Amniotic stem cell (primary cell): ENCODE measurements around the gene ANKRD11.
"Not testable (repeated sequence)": the region's sequence is repeated elsewhere in the genome, so short reads cannot be mapped to it uniquely, and the experiment has no call there.

ENCODE experiments used
- DNase-seq: peaks from one replicate; lab custom pipeline; 2025; lab: John Stamatoyannopoulos, UW

ANKRD11 gene

DNA sequence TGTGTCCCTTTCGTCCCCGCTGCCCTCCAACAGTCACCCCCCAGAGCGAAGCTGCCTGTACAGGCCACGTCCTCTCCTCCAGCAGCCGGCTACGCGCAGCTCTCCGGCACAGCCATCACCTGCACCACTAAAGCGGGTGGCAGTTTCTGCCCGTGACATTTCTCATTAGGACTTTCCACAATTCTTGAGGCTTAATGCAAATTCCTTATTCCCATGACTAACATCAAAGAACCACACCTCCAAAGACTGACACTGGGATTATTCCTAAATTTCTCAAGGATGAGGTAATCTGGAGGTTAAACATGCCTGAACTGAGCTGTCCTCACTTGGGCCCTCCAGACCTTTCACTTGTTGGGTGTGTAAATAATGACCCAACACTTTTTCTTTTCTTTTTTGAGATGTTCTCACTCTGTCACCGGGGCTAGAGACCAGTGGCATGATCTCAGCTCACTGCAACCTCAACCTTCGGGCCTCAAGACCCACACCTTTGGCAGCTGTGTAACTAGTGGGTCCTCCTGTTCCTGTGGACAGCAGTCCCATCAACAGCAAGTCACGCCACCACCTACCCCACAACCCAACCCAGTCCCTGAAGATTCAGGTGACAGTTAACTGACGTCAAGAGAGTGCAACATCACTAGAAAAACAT lies 11.7 kb downstream of the ANKRD11 start:
- DNase-seq = no peak

DNA sequence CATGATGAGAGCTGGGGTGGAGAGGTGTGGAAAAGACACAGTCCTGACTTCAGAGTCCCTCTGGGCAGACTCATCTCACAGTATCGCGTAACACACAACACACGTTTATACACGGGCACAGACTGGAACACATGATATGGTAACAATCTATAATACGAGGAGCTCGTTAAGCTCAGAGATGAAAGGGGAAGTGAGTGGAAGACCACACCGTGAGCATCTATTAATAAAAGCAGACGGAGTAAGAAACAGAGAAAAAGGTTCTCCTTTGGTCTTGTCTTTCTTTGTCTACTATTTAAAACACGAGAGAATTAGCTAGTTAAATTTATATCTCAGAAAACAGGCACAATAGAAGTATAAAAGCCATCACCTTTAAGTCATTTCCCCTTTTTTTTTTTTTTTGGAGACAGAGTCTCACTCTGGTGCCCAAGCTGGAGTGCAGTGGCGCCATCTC lies 13.5 kb downstream of the ANKRD11 start:
- no peak for DNase-seq

DNA sequence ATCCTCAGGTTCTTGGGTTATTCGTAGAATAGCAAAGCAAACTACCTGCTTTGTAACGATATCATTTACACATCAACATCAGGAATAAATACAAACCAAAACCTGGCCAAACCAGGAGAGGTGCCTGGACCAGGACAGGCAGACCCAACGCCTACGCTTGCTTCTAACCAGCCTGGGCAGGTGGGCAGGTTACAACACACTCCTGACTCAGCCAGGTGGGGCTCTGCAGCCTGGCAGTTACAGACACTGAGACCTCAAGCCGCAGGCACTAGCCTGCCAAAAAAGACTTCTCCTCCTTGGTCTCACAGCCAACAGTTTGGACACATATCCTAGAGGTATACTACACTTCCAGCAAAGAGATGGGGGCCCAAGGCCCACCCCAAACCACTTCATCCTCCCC lies 14.0 kb downstream of the ANKRD11 start:
- DNase-seq = no peak

DNA sequence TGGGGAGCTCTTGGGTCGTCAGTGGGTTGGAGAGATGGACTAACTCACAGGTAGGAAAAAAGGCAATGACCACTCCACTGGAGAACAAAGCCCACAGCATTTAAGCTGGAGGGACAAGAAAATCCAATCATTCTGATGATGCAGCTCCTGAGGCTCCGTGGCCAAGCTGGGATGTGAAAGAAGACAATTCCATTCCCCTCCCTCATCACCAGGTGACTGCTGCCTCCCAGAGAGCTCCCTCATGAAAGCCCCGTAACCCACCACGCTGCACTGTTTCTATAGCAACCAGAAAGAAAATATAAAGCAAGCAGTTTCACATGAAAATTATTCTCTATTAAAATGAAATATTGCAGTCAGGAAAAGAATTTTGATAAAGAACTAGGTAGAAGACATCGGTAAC lies 15.2 kb downstream of the ANKRD11 start:
- DNase-seq = no peak

DNA sequence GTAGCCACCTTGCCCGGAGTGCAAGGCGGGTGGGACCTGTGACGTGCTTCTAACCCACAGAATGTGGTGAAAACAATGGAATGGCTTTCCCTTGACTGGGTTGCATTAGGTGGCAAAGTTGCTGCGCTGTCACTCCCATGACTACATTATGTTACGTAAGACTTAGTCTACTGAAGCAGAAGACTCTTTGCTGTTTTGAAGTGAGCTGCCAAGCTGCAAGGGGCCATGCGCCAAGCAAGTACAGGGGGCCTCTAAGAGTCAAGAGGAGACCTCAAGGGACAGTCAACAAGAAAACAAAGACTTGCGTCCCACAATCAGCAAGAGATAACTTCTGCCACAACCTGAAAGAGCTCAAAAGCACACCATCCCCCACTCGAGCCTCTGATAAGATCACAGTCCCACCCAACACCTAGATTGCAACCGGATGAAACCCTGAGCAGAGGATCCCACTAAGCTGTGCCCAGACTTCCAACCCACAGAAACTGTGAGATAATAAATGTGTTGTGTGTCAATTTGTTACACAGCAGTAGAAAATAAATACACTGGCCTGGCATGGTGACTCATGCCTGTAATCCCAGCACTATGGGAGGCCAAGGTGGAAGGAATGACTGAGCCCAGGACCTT lies 16.5 kb downstream of the ANKRD11 start:
- no peak for DNase-seq

DNA sequence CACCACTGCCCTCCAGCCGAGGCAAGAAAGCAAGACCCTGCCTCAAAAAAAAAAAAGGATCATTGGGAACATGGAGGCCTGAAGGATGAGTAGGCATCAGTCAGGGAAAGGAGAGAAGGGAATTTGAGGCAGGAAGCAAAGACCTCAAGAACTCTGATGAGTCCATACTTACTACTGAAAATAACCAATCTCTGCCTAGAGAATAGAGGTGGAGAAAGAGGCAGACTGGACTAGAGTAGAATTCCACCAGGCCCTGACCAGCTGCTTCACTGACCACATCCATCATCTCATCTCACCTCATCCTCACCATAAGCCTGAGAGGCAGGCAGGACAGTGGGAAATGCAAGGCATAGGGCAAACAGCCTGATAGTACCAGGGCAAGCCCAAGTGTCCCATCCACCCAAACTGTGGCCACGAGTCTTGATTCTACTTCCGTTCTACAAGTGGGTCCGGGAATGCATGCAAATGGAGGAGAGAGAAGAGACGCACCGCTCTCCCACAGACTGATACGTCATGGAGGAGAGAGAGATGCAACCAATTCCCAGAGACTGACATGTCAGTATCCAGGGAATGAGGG lies 17.1 kb downstream of the ANKRD11 start:
- no peak for DNase-seq

DNA sequence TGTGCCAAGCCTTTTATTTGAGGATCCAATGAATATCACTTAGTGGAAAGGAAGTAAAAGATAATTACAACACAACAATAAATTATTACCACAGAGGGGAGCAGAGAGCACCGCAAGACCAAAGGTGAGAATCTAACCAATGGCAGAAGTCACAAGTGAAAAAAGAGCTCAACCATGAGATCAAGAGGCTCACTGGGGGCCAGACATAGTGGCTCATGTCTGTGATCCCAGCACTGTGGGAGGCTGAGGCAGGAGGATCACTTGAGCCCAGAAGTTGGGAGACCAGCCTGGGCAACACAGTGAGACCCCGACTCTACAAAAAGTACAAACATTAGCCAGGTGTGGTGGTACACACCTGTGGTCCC lies 17.7 kb downstream of the ANKRD11 start:
- DNase-seq = no peak

DNA sequence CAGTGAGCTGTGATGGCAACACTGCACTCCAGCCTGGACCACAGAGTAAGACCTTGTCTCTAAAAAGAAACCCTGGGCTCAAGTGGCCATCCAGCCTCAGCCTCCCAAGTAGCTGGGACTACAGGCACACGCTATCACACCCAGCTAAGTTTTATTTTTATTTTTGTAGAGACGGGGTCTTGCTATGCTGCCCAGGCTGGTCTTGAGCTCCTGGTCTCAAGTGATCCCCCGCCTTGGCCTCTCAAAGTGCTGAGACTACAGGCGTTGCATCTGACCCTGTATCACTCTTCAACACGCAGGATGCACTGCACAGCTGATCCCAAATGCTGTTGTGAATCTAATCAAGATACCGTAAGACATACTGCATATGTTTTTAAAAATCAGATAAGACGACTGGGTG lies 23.0 kb downstream of the ANKRD11 start:
- DNase-seq = no peak

DNA sequence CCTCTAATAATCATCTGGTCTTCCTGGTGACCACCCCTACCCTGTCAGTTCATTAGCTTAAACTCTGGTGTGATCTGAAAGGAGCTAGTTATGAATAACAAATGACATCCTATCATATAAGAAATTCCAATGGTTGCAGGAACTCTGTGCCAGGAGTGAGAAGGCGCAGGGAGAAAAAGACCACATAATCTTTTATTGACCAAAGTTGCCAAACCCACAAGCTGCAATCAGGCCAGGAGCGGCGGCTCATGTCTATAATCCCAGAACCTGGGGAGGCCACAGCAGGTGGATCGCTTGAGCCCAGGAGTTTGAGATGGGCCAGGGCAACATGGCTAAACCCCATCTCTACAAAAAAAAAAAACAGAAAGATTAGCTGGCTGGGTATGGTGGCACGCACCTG lies 23.4 kb downstream of the ANKRD11 start:
- no peak for DNase-seq

DNA sequence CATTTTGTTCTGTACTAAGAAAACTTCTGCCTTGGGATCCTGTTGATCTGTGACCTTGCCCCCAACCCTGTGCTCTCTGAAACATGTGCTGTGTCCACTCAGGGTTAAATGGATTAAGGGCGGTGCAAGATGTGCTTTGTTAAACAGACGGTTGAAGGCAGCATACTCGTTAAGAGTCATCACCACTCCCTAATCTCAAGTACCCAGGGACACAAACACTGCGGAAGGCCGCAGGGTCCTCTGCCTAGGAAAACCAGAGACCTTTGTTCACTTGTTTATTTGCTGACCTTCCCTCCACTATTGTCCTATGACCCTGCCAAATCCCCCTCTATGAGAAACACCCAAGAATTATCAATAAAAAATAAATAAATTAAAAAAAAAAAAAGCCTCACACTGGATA lies 27.0 kb downstream of the ANKRD11 start:
- not testable (repeated sequence) for DNase-seq

DNA sequence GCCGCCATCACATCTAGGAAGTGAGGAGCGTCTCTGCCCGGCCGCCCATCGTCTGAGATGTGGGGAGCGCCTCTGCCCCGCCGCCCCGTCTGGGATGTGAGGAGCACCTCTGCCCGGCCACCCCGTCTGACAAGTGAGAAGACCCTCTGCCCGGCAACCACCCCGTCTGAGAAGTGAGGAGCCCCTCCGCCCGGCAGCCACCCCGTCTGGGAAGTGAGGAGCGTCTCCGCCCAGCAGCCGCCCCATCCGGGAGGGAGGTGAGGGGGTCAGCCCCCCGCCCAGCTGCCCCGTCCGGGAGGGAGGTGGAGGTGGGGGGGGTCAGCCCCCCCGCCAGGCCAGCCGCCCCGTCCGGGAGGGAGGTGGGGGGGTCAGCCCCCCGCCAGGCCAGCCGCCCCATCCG lies 27.7 kb downstream of the ANKRD11 start:
- not testable (repeated sequence) for DNase-seq

DNA sequence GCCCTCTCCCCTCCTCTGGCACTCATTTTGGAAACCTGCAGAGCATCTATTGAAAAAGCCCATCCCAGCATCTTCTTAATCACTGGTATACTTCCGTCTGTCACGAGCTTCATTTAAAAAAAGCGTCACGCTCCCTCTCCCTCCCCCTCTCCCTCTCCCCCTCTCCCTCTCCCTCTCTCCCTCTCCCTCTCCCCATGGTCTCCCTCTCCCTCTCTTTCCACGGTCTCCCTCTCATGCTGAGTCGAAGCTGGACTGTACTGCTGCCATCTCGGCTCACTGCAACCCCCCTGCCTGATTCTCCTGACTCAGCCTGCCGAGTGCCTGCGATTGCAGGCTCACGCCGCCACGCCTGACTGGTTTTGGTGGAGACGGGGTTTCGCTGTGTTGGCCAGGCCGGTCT lies 28.5 kb downstream of the ANKRD11 start:
- not testable (repeated sequence) for DNase-seq

DNA sequence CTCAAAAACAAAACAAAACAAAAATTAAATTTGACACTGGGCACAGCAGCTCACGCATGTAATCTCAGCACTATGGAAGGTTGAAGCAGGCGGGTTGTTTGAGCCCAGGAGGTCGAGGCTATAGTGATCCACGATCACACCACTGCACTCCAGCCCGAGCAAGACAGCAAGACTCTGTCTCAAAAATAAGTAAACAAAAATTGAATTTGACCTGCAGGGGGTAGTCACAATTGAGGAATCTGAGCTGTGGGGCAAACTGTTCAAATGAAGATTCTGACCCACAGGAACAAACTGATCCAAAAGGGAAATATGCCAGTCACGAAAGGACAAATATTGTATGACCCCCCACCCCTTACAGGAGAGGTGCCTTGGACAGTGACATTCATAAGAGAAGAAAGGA lies 29.8 kb downstream of the ANKRD11 start:
- no peak for DNase-seq

DNA sequence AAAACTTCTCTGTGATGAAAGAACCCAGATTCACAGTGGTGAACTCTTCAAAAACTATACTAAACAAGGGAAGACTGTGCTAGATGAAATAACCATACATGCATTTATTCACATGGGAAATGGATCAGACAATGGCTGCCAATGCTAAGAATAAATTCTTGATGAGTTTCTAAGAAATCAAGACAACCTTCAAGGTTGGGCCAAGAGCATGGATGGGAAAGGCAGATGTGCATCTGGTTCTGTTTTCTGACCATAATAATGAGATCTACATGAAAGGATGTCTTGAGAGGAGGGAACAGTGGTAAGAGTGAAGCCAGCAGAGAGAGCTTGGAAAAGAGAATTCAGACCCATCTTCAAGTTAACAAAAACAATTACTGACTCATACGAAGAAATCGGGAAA lies 31.4 kb downstream of the ANKRD11 start:
- no peak for DNase-seq

DNA sequence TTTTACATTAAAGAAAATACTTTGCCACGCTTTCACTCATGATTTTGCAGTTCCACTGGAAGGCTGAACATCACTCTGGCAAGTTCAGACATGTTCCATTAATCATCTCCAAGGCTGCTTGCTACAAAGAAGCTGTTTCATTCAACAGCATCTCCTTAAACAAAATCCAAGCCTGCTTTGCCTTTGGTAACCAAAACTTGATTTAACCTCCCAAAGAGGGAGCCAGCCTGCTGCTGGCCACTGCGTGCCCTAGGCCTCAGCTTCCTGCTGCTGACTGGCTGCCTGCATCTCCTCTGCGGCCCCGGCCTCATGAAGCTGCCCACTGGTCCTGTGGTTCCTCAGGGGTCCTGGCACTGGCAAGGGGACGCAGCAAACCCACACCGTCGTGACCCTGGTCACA lies 31.8 kb downstream of the ANKRD11 start:
- DNase-seq = no peak

DNA sequence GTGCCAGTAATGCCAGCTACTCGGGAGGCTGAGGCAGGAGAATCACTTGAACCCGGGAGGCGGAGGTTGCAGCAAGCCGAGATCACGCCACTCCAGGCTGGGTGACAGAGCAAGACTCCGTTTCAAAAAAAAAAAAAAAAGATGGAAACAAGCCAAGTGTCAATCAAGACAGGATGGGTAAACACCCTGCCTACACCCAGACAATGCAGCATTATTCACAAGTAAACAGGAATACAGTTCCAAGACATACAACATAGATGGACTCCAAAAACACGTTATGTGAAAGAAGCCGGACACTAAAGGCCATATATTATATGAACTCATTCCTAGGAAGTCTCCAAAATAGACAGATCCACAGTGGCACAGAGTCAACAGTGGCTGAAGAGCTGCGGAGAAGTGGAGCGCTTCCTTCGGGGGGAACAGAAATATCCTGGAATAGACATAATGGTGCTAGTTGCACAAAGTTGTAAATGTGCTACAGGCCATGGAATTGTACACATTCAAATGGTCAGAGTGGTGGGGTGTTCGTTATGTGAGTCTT lies 33.9 kb downstream of the ANKRD11 start:
- DNase-seq = no peak

DNA sequence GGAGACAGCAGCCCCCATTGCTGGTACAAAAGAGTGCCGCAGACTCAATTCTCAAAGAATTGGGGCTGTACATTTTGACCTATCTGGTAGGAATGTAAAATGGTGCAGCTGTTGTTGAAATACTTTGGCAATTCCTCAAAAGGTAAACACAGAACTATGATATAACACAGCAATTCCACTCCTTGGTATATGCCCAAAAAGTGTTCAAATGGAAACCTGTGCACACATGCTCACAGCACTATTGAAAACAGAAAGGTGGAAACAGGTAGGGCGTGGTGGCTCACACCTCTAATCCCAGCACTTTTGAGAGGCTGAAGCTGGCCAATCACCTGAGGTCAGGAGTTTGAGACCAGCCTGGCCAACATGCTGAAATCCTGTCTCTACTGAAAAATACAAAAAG lies 34.7 kb downstream of the ANKRD11 start:
- no peak for DNase-seq

DNA sequence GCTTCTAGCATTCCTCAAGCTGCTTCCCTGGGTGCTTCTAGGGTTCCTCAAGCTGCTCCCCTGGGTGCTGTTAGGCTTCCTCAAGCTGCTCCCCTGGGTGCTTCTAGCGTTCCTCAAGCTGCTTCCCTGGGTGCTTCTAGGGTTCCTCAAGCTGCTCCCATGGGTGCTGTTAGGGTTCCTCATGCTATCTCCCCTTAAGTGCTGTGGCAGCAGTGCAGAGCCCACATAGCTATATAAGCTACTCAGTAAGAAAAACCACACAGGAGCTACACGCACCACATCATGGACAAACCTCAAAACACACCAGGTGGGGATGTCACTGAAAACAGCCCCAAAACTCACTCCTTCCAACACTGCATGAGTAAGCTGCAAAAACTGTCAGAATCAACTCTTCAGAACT lies 35.2 kb downstream of the ANKRD11 start:
- DNase-seq = no peak

DNA sequence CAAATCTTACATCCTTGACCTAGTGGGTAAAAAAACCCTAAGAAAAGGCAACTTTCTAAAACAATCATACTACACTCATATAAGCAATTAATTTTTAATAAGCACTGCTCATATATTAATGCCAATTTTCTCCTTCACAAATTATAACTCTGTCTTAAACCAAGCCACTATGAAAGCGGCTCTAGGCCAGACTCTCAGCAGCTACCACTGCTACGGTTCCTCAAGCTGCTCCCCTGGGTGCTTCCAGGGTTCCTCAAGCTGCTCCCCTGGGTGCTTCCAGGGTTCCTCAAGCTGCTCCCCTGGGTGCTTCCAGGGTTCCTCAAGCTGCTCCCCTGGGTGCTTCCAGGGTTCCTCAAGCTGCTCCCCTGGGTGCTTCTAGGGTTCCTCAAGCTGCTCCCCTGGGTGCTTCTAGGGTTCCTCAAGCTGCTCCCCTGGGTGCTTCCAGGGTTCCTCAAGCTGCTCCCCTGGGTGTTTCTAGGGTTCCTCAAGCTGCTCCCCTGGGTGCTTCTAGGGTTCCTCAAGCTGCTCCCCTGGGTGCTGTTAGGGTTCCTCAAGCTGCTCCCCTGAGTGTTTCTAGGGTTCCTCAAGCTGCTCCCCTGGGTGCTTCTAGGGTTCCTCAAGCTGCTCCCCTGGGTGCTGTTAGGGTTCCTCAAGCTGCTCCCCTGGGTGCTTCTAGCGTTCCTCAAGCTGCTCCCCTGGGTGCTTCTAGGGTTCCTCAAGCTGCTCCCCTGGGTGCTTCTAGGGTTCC lies 35.8 kb downstream of the ANKRD11 start:
- DNase-seq = not testable (repeated sequence)

DNA sequence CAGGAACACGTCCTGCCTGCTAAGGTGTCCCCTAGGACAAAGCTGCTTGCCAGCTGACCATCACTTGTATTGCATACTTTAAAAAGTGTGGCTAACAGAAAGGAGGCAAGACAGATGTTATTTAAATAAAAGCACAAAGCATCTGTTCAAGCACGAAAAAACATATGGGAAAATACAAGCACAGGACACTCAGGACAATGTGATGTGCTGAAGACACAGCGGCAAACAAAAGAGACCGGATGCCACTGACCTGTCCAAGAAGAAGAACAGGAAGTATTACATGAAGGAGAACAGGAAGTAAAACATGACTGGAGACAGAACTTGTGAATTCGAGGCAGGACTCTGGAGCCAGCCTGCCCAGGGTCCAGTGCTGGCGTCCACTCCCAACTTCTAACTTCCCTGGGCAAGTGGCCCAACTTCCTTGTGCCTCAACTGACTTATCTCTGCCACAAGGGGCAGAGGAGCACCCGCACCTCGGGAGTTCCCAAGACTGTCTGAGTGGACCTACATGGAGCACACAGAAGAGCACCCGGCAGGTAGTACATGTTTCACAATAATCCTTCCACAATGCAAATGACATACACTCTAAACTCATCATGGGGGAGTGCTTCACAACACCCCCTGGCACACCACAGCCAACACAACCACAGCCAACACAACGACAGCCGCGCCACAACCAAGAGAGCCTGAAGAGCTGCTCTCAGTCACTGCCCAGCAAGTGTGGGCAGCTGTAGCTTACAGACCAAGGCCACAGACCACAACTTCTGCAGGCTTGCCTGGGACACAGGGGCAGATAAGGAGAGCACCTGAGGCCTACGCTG lies 36.6 kb downstream of the ANKRD11 start:
- no peak for DNase-seq

DNA sequence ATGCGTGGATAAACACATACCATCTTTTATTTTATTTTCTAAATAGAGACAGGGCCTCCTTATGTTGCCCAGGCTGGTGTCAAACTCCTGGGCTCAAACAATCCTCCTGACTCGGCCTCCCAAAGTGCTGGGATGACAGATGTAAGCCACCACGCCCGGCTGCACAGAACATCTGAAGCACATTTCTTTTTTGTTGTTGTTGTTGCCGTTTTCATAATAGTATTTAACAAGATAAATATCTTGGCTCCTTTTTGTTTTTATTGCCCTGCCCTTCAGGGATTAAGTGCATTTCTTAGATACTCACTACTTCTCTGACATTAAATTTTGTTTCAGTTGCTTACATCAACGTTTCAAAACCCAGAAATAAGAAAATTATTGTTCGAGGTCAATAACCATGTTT lies 37.4 kb downstream of the ANKRD11 start:
- DNase-seq = no peak

DNA sequence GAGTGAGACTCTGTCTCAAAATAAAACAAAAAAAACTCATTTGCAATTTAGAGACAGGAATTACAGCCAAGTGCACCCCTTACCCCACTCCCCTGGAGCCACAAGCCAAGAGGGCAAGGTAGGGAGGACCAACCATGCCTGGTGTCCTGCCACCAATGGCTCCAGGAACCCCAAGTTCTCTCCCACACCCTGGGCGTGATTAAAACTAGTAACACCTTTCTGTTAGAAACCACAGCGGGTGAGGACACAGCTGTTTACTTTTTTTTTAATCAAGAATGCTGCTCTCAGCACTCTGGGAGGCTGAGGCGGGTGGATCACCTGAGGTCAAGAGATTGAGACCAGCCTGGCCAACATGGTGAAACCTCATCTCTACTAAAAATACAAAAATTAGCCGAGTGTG lies 38.1 kb downstream of the ANKRD11 start:
- DNase-seq = no peak
